Anterior cingulate cortex (tissue), 58 donors: ENCODE results near the gene HAND1.

ENCODE experiments used
- DNase-seq, 58 donors: peaks; one replicate each; lab custom pipeline; 2025; lab: John Stamatoyannopoulos, UW

HAND1 gene

GRCh38 chr5:154428208-154428607 lies 49.8 kb downstream of the HAND1 start:
- DNase-seq = no peak
